Neural cell (in vitro differentiated cells): Measurements from ENCODE around the gene ATXN7L1. TPM values are rescaled to one million over a fixed set of nuclear protein-coding genes. Genes with fewer than 3 reads are reported as not detected.

Experiments
- H2AFZ ChIP-seq: fragments of 200-600, 300-800 bp; sonication (generic), shearing (Covaris generic); 2 replicates; pipeline ENCODE4 v1.6.0; 2014; ENCODE audit warnings: low read depth, mild to moderate bottlenecking, antibody characterized with exemption, low read length, moderate library complexity
- H3F3A ChIP-seq: fragments of 200-600 bp; shearing (Covaris generic); 2 replicates; pipeline ENCODE4 v1.6.1; 2016; ENCODE audit warnings: mild to moderate bottlenecking, moderate library complexity, mixed read lengths, antibody characterized with exemption, low read length; ENCODE audit not compliant: insufficient read depth, poor library complexity, severe bottlenecking
- H3K27ac ChIP-seq: fragments of 200-600, 300-800 bp; sonication (generic), shearing (Covaris generic); 2 replicates; pipeline ENCODE4 v1.5.1; 2014; ENCODE audit warnings: mild to moderate bottlenecking, low read length, moderate library complexity
- H3K27me3 ChIP-seq: fragments of 300-800, 200-600 bp; sonication (generic), shearing (Covaris generic); 2 replicates; pipeline ENCODE4 v1.6.0; 2014; ENCODE audit warnings: mild to moderate bottlenecking, low read depth, low read length, moderate library complexity; ENCODE audit not compliant: insufficient read depth
- H3K36me3 ChIP-seq: fragments of 300-800, 200-600 bp; sonication (generic), shearing (Covaris generic); 2 replicates; pipeline ENCODE4 v1.5.1; 2014; ENCODE audit warnings: mild to moderate bottlenecking, antibody characterized with exemption, low read length, moderate library complexity; ENCODE audit not compliant: insufficient read depth
- H3K4me2 ChIP-seq: fragments of 300-800, 200-600 bp; sonication (generic), shearing (Covaris generic); 2 replicates; pipeline ENCODE4 v1.6.0; 2014; ENCODE audit warnings: mild to moderate bottlenecking, low read length
- H3K4me3 ChIP-seq: fragments of 300-800, 200-600 bp; sonication (generic), shearing (Covaris generic); 2 replicates; pipeline ENCODE4 v1.5.1; 2014; ENCODE audit warnings: mild to moderate bottlenecking, low read length, moderate library complexity
- H3K79me2 ChIP-seq: fragments of 200-600 bp; shearing (Covaris generic); replicated peaks from 2 replicates; pipeline ENCODE4 v1.6.0; 2014; ENCODE audit warnings: mild to moderate bottlenecking, low read length, moderate library complexity; ENCODE audit not compliant: insufficient read depth
- H3K9ac ChIP-seq: fragments of 300-800, 200-600 bp; sonication (generic), shearing (Covaris generic); 2 replicates; pipeline ENCODE4 v1.6.1; 2016; ENCODE audit warnings: mild to moderate bottlenecking, low read length, mixed read lengths
- H3K9me2 ChIP-seq: fragments of 200-600 bp; shearing (Covaris generic); 2 replicates; pipeline ENCODE4 v1.6.1; 2016; ENCODE audit warnings: mild to moderate bottlenecking, low read length, mixed read lengths; ENCODE audit not compliant: insufficient read depth
- H3K9me3 ChIP-seq: fragments of 200-600, 300-800 bp; sonication (generic), shearing (Covaris generic); 2 replicates; pipeline ENCODE4 v1.6.1; 2016; ENCODE audit warnings: mild to moderate bottlenecking, mixed run types, low read length, moderate library complexity, mixed read lengths
- H4K20me1 ChIP-seq: fragments of 200-600 bp; shearing (Covaris generic); 2 replicates; pipeline ENCODE4 v1.6.1; 2016; ENCODE audit warnings: mild to moderate bottlenecking, mixed run types; ENCODE audit not compliant: insufficient read depth
- CTCF ChIP-seq: fragments of 450-650 bp; IDR thresholded peaks from 2 replicates; pipeline ENCODE4 v1.5.1; 2014; ENCODE audit warnings: antibody characterized with exemption, mild to moderate bottlenecking, moderate library complexity; ENCODE audit not compliant: poor library complexity, severe bottlenecking
- EP300 ChIP-seq: fragments of 450-650 bp; conservative IDR thresholded peaks from 2 replicates; pipeline ENCODE4 v1.6.1; 2014; ENCODE audit warnings: antibody characterized with exemption, mild to moderate bottlenecking, moderate library complexity; ENCODE audit not compliant: poor library complexity, severe bottlenecking
- EZH2 ChIP-seq: fragments of 200-600, 300-800 bp; shearing (Covaris generic), sonication (generic); IDR thresholded peaks from 2 replicates; pipeline ENCODE4 v1.6.1; 2014; ENCODE audit warnings: antibody characterized with exemption, low read length, borderline replicate concordance, mild to moderate bottlenecking; ENCODE audit not compliant: insufficient read depth, poor library complexity, severe bottlenecking
- MXI1 ChIP-seq: fragments of 450-650 bp; conservative IDR thresholded peaks from 2 replicates; pipeline ENCODE4 v1.6.1; 2014; ENCODE audit warnings: antibody characterized with exemption, mild to moderate bottlenecking; ENCODE audit not compliant: poor library complexity, severe bottlenecking
- POLR2AphosphoS5 ChIP-seq: IDR thresholded peaks from 2 replicates; pipeline ENCODE4 v1.6.1; 2012
- RAD21 ChIP-seq: fragments of 450-650 bp; conservative IDR thresholded peaks from 2 replicates; pipeline ENCODE4 v1.6.1; 2014; ENCODE audit warnings: antibody characterized with exemption, mild to moderate bottlenecking, moderate library complexity
- REST ChIP-seq: IDR thresholded peaks from 2 replicates; pipeline ENCODE4 v1.6.1; 2012; ENCODE audit warnings: borderline replicate concordance
- SMC3 ChIP-seq: fragments of 450-650 bp; conservative IDR thresholded peaks from 2 replicates; pipeline ENCODE4 v1.6.1; 2014; ENCODE audit warnings: antibody characterized with exemption, mild to moderate bottlenecking, moderate library complexity; ENCODE audit not compliant: poor library complexity
- TAF1 ChIP-seq: IDR thresholded peaks from 2 replicates; pipeline ENCODE4 v1.6.1; 2012; ENCODE audit warnings: low read depth
- polyA plus RNA-seq: library from polyadenylated mRNA; depleted of rRNA; stranded (reverse); fragments of >200 nt; gene quantifications from 2 replicates; pipeline ENCODE4 v1.2.3, GENCODE V29; 2014

Gene ATXN7L1
- polyA plus RNA-seq, 1 donor from 2014 or later = 4.3 TPM

- H3F3A ChIP-seq = no peaks in the 10 kb centered on the region
- no peaks in the 10 kb centered on the region for H4K20me1 ChIP-seq
- TF ChIP-seq POLR2AphosphoS5 (no peak), RAD21 (no peak), SMC3 (no peak), TAF1 (no peak), REST (no peak), CTCF (no peak), EP300 (no peak), MXI1 (no peak)
- no peak overlapping the region for H3K9ac ChIP-seq
- H2AFZ ChIP-seq = no peak overlapping the region
- H3K36me3 ChIP-seq = no peaks in the 10 kb centered on the region
- H3K4me2 ChIP-seq = no peak overlapping the region
- no peak overlapping the region for H3K4me3 ChIP-seq
- H3K79me2 ChIP-seq = no peaks in the 10 kb centered on the region
- H3K27ac ChIP-seq = no peak overlapping the region
- no peaks in the 10 kb centered on the region for H3K27me3 ChIP-seq
- no peaks in the 10 kb centered on the region for H3K9me3 ChIP-seq
- no peaks in the 10 kb centered on the region for H3K9me2 ChIP-seq
These were observed 127.7 kb downstream of the ATXN7L1 start for GRCh38 chr7:105748701-105749100.

- Histone ChIP-seq H2AFZ (no peak overlapping the region), H3F3A (no peaks in the 10 kb centered on the region), H3K9ac (no peak overlapping the region), H3K4me2 (no peak overlapping the region), H3K79me2 (no peaks in the 10 kb centered on the region), H3K9me3 (no peaks in the 10 kb centered on the region), H3K27me3 (no peaks in the 10 kb centered on the region), H3K4me3 (no peak overlapping the region), H3K36me3 (no peaks in the 10 kb centered on the region), H3K27ac (no peak overlapping the region), H3K9me2 (no peaks in the 10 kb centered on the region), H4K20me1 (no peaks in the 10 kb centered on the region)
- no peak for TF ChIP-seq MXI1
- TF ChIP-seq EP300 = no peak
- TF ChIP-seq SMC3 = no peak
- no peak for TF ChIP-seq CTCF
- no peak for TF ChIP-seq RAD21
- no peak for TF ChIP-seq POLR2AphosphoS5
- no peak for TF ChIP-seq EZH2
- no peak for TF ChIP-seq TAF1
- TF ChIP-seq REST = no peak
These were observed 130.6 kb downstream of the ATXN7L1 start for GRCh38 chr7:105745681-105746330.
